CD4-positive, CD25-positive, alpha-beta regulatory T cell (primary cell): ENCODE data around the gene SNX25. TPM values are rescaled to one million over a fixed set of nuclear protein-coding genes. Genes with fewer than 3 reads are reported as not detected.

Experiments used
- ATAC-seq, 2 donors: fragments of 150-1000 bp; cut with Tn5 transposase; one replicate each; pipeline ENCODE4 v1.10.0; 2021; ENCODE audit warnings: low read depth in 2 of 2, moderate number of reproducible peaks in 2 of 2, moderate library complexity in 1 of 2
- DNase-seq, 3 donors: peaks; one replicate each; pipeline versions ENCODE4 v3.0.0 to v3.0.0-alpha.2; 2012 to 2022; ENCODE audit warnings: mixed read lengths in 1 of 3
- H3K27ac ChIP-seq: one replicate; pipeline ENCODE4 v1.7.0; 2013; ENCODE audit warnings: mild to moderate bottlenecking, low read length; ENCODE audit not compliant: insufficient read depth, poor library complexity, severe bottlenecking
- H3K27me3 ChIP-seq: one replicate; pipeline ENCODE4 v1.7.0; 2013; ENCODE audit warnings: low read length; ENCODE audit not compliant: control insufficient read depth, insufficient read depth
- H3K36me3 ChIP-seq: one replicate; pipeline ENCODE4 v1.7.0; 2013; ENCODE audit warnings: mild to moderate bottlenecking, low read length, moderate library complexity; ENCODE audit not compliant: control insufficient read depth, insufficient read depth
- H3K4me1 ChIP-seq: 2 replicates; pipeline ENCODE4 v1.7.0; 2013; ENCODE audit warnings: mild to moderate bottlenecking, low read length; ENCODE audit not compliant: insufficient read depth, control insufficient read depth, poor library complexity, severe bottlenecking
- H3K4me3 ChIP-seq: one replicate; pipeline ENCODE4 v1.7.0; 2013; ENCODE audit warnings: low read depth, mild to moderate bottlenecking, low read length, moderate library complexity
- H3K9me3 ChIP-seq, 2 experiments: 1 replicate in 1 of 2; 2 replicates in 1 of 2; pipeline ENCODE4 v1.7.0; 2013; ENCODE audit warnings: low read length in 2 of 2, mild to moderate bottlenecking in 1 of 2, moderate library complexity in 1 of 2; ENCODE audit not compliant: control insufficient read depth in 2 of 2
- H3K27ac Mint-ChIP-seq, 3 donors: one replicate each; pipeline ENCODE4 v1.8.0; 2020 to 2022; ENCODE audit warnings: mild to moderate bottlenecking in 3 of 3, mixed read lengths in 3 of 3, moderate library complexity in 2 of 3
- H3K27me3 Mint-ChIP-seq: one replicate; pipeline ENCODE4 v1.8.0; 2022; ENCODE audit warnings: mild to moderate bottlenecking, mixed read lengths
- H3K36me3 Mint-ChIP-seq: one replicate; pipeline ENCODE4 v1.8.0; 2020; ENCODE audit warnings: mixed read lengths
- H3K4me1 Mint-ChIP-seq, 4 donors: one replicate each; pipeline ENCODE4 v1.8.0; 2020 to 2022; ENCODE audit warnings: mixed read lengths in 4 of 4, mild to moderate bottlenecking in 1 of 4
- H3K4me3 Mint-ChIP-seq, 4 donors: one replicate each; pipeline ENCODE4 v1.8.0; 2020 to 2022; ENCODE audit warnings: mild to moderate bottlenecking in 4 of 4, mixed read lengths in 4 of 4, moderate library complexity in 3 of 4
- H3K9me3 Mint-ChIP-seq, 7 donors: one replicate each; pipeline ENCODE4 v1.8.0; 2020 to 2022; ENCODE audit warnings: mixed read lengths in 7 of 7, mild to moderate bottlenecking in 3 of 7, moderate library complexity in 2 of 7
- polyA plus RNA-seq, 4 donors: library from polyadenylated mRNA; unstranded; fragments of 300-500 nt; fragmentation: Illumina TruSeq; gene quantifications; one replicate each; pipeline ENCODE4 v1.2.3, GENCODE V29; 2021
- total RNA-seq: library from RNA; stranded (reverse); gene quantifications from one replicate; pipeline ENCODE4 v1.2.3, GENCODE V29; 2022

Gene SNX25
- total and polyA plus RNA-seq, 5 donors from 2014 or later: 3.7 to 22.2 (median 8.2) TPM

DNA sequence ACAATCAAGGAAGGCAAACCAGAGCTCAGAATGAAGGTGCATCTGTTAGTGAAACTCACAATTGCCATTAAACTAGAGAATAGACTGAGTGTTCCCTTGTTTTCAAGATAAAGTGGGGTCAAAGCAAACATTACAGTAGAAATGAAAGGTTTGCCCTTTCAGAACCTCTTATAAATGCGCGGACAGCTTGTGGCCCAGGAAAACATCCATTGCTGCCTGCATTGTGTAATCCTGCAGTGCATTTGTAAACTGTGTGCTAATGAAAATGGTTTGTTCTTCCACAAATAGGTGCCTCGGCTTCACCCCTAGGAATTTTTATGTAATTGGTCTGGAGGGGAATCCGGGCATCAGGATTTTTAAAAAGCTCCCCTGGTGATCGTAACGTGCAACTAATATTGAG is 62.8 kb downstream of the SNX25 start:
- no peaks in the 10 kb centered on the region for H3K9me3 ChIP-seq
- Mint-ChIP-seq H3K36me3 (peaks cover 33% of the 10 kb centered on the region), H3K27me3 (no peaks in the 10 kb centered on the region), H3K4me3 (no peak overlapping the region), H3K9me3 (peaks cover 0 to 2% (median 0%) of the 10 kb centered on the region in 7 donors), H3K27ac (no peak overlapping the region), H3K4me1 (peaks cover 5 to 31% (median 20%) of the 10 kb centered on the region in 4 donors)
- H3K36me3 ChIP-seq: peaks cover 6% of the 10 kb centered on the region
- no peaks in the 10 kb centered on the region for H3K27me3 ChIP-seq
- ATAC-seq (no peak), DNase-seq (no peak)
- no peaks in the 10 kb centered on the region for H3K4me1 ChIP-seq
- H3K4me3 ChIP-seq: no peak overlapping the region
- no peak overlapping the region for H3K27ac ChIP-seq

GRCh38 chr4:185275501-185275900 is 66.1 kb downstream of the SNX25 start:
- peaks cover 5 to 22% (median 17%) of the 10 kb centered on the region in 4 donors for H3K4me1 Mint-ChIP-seq
- Histone ChIP-seq H3K27ac (no peak overlapping the region), H3K27me3 (no peaks in the 10 kb centered on the region), H3K4me1 (peaks cover 3% of the 10 kb centered on the region), H3K9me3 (no peaks in the 10 kb centered on the region), H3K36me3 (peaks cover 6% of the 10 kb centered on the region), H3K4me3 (no peak overlapping the region)
- H3K27ac Mint-ChIP-seq: no peak overlapping the region
- no peak for DNase-seq
- H3K4me3 Mint-ChIP-seq: no peak overlapping the region
- peaks cover 16% of the 10 kb centered on the region for H3K36me3 Mint-ChIP-seq
- ATAC-seq: no peak
- no peaks in the 10 kb centered on the region for H3K27me3 Mint-ChIP-seq
- H3K9me3 Mint-ChIP-seq: no peaks in the 10 kb centered on the region

DNA sequence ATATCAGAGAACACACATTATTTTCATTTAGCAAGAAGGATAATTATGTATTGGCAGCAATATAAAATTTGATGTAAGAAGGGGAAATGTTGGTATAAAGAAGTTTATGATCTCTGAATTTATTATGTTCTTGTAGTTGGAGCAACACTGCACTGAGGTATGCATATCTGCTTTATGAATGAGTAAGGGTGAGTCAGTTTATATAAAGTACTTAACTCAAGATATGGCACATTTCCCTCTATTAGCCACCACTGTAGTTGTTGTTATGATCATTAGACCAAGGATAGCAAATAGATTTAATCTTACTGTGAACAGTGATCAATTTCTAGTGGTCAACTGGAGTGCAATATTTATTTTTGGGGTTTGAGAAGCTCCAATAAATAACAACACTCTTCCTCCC is 66.6 kb downstream of the SNX25 start:
- Mint-ChIP-seq H3K4me3 (no peak overlapping the region), H3K9me3 (no peaks in the 10 kb centered on the region), H3K4me1 (peaks cover 11 to 28% (median 18%) of the 10 kb centered on the region in 4 donors), H3K27ac (no peak overlapping the region), H3K27me3 (peaks cover 3% of the 10 kb centered on the region), H3K36me3 (peaks cover 14% of the 10 kb centered on the region)
- Histone ChIP-seq H3K27ac (no peak overlapping the region), H3K4me3 (no peak overlapping the region), H3K4me1 (peaks cover 3% of the 10 kb centered on the region), H3K9me3 (no peaks in the 10 kb centered on the region), H3K27me3 (no peaks in the 10 kb centered on the region), H3K36me3 (peaks cover 6% of the 10 kb centered on the region)
- no peak for DNase-seq
- ATAC-seq: no peak

GRCh38 chr4:185278716-185279115 is 69.3 kb downstream of the SNX25 start:
- H3K4me1 Mint-ChIP-seq: peaks cover 14 to 39% (median 24%) of the 10 kb centered on the region in 4 donors
- no peak overlapping the region for H3K4me3 Mint-ChIP-seq
- peaks cover 4% of the 10 kb centered on the region for H3K27me3 Mint-ChIP-seq
- H3K27ac Mint-ChIP-seq: no peak overlapping the region
- no peak for DNase-seq
- Histone ChIP-seq H3K27ac (no peak overlapping the region), H3K4me1 (peaks cover 3% of the 10 kb centered on the region), H3K9me3 (no peaks in the 10 kb centered on the region), H3K36me3 (no peaks in the 10 kb centered on the region), H3K27me3 (no peaks in the 10 kb centered on the region), H3K4me3 (no peak overlapping the region)
- peaks cover 9% of the 10 kb centered on the region for H3K36me3 Mint-ChIP-seq
- ATAC-seq: no peak
- H3K9me3 Mint-ChIP-seq: no peaks in the 10 kb centered on the region

- DNase-seq (peak in 1 of 3 donors; percentile 62), ATAC-seq (no peak)
- peak overlapping the region; percentile 15 for H3K4me3 ChIP-seq
- Mint-ChIP-seq H3K9me3 (peaks cover 0 to 5% (median 0%) of the 10 kb centered on the region in 7 donors), H3K4me3 (peak overlapping the region in 1 of 4 donors; percentile 15), H3K27me3 (peaks cover 4% of the 10 kb centered on the region), H3K27ac (peak overlapping the region in 2 of 3 donors; percentile 18 to 45), H3K4me1 (peaks cover 16 to 35% (median 24%) of the 10 kb centered on the region in 4 donors), H3K36me3 (peaks cover 11% of the 10 kb centered on the region)
- no peaks in the 10 kb centered on the region for H3K9me3 ChIP-seq
- no peak overlapping the region for H3K27ac ChIP-seq
- peaks cover 3% of the 10 kb centered on the region for H3K4me1 ChIP-seq
- H3K27me3 ChIP-seq: no peaks in the 10 kb centered on the region
- H3K36me3 ChIP-seq: no peaks in the 10 kb centered on the region
These were observed 71.2 kb downstream of the SNX25 start for GRCh38 chr4:185280608-185281007.

- H3K4me3 ChIP-seq: no peak overlapping the region
- no peaks in the 10 kb centered on the region for H3K9me3 ChIP-seq
- Mint-ChIP-seq H3K4me1 (peaks cover 16 to 30% (median 20%) of the 10 kb centered on the region in 4 donors), H3K27ac (no peak overlapping the region), H3K27me3 (peaks cover 4% of the 10 kb centered on the region), H3K4me3 (no peak overlapping the region), H3K9me3 (peaks cover 0 to 5% (median 0%) of the 10 kb centered on the region in 7 donors), H3K36me3 (peaks cover 8% of the 10 kb centered on the region)
- ATAC-seq (no peak), DNase-seq (no peak)
- H3K36me3 ChIP-seq: no peaks in the 10 kb centered on the region
- no peak overlapping the region for H3K27ac ChIP-seq
- H3K4me1 ChIP-seq: peaks cover 3% of the 10 kb centered on the region
- no peaks in the 10 kb centered on the region for H3K27me3 ChIP-seq
These were observed 73.6 kb downstream of the SNX25 start for GRCh38 chr4:185282968-185283367.

DNA sequence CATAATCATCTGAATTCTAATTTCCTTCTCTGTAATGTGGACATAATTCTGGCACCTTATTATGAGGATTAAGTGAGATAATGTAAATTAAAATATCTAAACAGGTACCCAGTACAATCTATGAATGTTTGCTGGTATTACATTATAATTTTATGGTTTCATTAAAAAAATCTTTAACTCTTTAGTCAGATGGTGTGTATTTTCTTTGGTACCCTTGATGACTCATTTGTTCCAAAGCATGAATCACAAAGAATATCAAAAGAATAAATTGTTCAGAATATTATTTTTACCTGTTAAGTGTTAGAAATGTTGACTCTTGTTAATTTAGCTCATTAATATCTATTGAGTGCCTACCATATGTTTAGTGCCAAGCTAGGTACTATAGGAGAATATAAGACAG is 74.3 kb downstream of the SNX25 start:
- H3K27ac Mint-ChIP-seq: no peak overlapping the region
- H3K27ac ChIP-seq: no peak overlapping the region
- H3K4me1 ChIP-seq: peaks cover 3% of the 10 kb centered on the region
- ATAC-seq (no peak), DNase-seq (no peak)
- H3K4me3 ChIP-seq: no peak overlapping the region
- H3K4me3 Mint-ChIP-seq: no peak overlapping the region
- peaks cover 11% of the 10 kb centered on the region for H3K36me3 Mint-ChIP-seq
- H3K27me3 ChIP-seq: no peaks in the 10 kb centered on the region
- H3K36me3 ChIP-seq: peaks cover 3% of the 10 kb centered on the region
- H3K4me1 Mint-ChIP-seq: peaks cover 16 to 30% (median 20%) of the 10 kb centered on the region in 4 donors
- H3K9me3 ChIP-seq: no peaks in the 10 kb centered on the region
- H3K27me3 Mint-ChIP-seq: peaks cover 4% of the 10 kb centered on the region
- H3K9me3 Mint-ChIP-seq: peaks cover 0 to 5% (median 0%) of the 10 kb centered on the region in 7 donors

DNA sequence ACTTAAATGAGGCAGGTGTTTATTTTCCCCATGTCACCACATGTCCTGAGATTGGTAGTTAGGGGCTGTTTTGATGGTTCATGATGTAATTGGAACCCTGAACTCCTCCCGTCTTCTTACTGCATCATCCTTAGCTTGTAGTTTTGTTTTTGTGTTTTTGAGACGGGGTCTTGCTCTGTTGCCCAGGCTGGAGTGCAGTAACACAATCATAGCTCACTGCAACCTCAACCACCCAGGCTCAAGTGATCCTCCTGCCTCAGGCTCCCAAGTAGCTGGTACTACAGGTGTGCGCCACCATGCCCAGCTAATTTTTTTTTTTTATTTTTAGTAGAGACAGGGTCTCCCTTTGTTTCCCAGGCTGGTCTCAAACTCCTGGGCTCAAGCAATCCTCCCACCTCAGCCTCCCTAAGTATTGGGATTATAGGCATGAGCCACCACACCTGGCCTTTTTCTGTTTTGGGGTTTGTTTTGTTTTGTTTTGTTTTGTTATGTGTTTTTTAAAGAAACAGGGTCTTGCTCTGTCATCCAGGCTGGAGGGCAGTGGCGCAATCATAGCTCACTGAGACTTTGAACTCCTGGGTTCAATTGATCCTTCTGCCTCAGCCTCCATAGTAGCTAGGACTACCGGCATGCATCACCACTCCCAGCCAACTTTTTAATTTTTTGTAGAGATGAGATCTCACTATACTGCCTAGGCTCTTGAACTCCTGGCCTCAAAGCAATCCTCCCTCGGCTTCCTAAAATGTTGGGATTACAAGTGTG is 76.4 kb downstream of the SNX25 start:
- Histone ChIP-seq H3K4me3 (no peak overlapping the region), H3K27me3 (no peaks in the 10 kb centered on the region), H3K9me3 (no peaks in the 10 kb centered on the region), H3K27ac (no peak overlapping the region), H3K4me1 (no peaks in the 10 kb centered on the region), H3K36me3 (peaks cover 16% of the 10 kb centered on the region)
- Mint-ChIP-seq H3K9me3 (peaks cover 0 to 5% (median 0%) of the 10 kb centered on the region in 7 donors), H3K36me3 (peaks cover 29% of the 10 kb centered on the region), H3K4me1 (peaks cover 8 to 19% (median 12%) of the 10 kb centered on the region in 4 donors), H3K27ac (no peak overlapping the region), H3K27me3 (peaks cover 3% of the 10 kb centered on the region), H3K4me3 (no peak overlapping the region)
- ATAC-seq (no peak), DNase-seq (no peak)
